ENCODE measurements around the gene SYT9. TPM values are rescaled to one million over a fixed set of nuclear protein-coding genes. Genes with fewer than 3 reads are reported as not detected.

Gene SYT9
- total and polyA plus RNA-seq, 9 of the 15 experiments (the other 6 are each of a cell fraction or from before 2014, with no cell fraction given): 0.01 TPM; not detected in 8

- DNase-seq (ENCODE audit: extremely low read depth in 1 of 4, low spot score in 3 of 4) (no peak), ATAC-seq (no peak), FAIRE-seq (no peak)
- H3K9me1 ChIP-seq (ENCODE audit: control insufficient read depth, insufficient read depth, low read length): no peaks in the 10 kb centered on the region
- H3K4me2 ChIP-seq (ENCODE audit: insufficient read depth, low read length): no peak overlapping the region
- in situ Hi-C loops (cut with MboI): no loop called here
- peaks cover 0 to 16% of the 10 kb centered on the region in 2 experiments; a peak in 2 of 5 replicates for H3K4me1 ChIP-seq (replicated peaks in 1 of 2; ENCODE audit: control insufficient read depth in 2 of 2, insufficient read depth in 2 of 2, low read length in 2 of 2)
- no TSS peak for BruUV-seq (replicated peaks)
- H3K79me2 ChIP-seq (ENCODE audit: control insufficient read depth, insufficient read depth, low read length): no peaks in the 10 kb centered on the region
- TF ChIP-seq TFE3 (CRISPR knock-in tag; IDR thresholded peaks at IDR 0.05) (no peak), ZNF354B (CRISPR knock-in tag; IDR thresholded peaks at IDR 0.05) (no peak), ZNF165 (CRISPR knock-in tag; IDR thresholded peaks at IDR 0.05; ENCODE audit: borderline replicate concordance) (no peak), ARID2 (IDR thresholded peaks at IDR 0.05) (no peak), CBFB (CRISPR knock-in tag; IDR thresholded peaks at IDR 0.05) (no peak), TEAD2 (tag; IDR thresholded peaks at IDR 0.05) (no peak), ATF3 (IDR thresholded peaks at IDR 0.05) (no peak), ATF3 (CRISPR knock-in tag; conservative IDR thresholded peaks at IDR 0.05) (no peak), BRD9 (IDR thresholded peaks at IDR 0.05; ENCODE audit: low read depth, partially characterized antibody) (no peak), RBFOX2 (IDR thresholded peaks at IDR 0.05; ENCODE audit: low read depth, low read length) (no peak), ZNF551 (CRISPR knock-in tag; IDR thresholded peaks at IDR 0.05) (no peak), MTF1 (CRISPR knock-in tag; IDR thresholded peaks at IDR 0.05; ENCODE audit: borderline replicate concordance) (no peak)
- 5% methylated on average over 32 of the region's 33 CpGs for WGBS (ENCODE audit: insufficient coverage, low coverage, missing lambda C conversion rate)
- peaks cover 11 to 25% of the 10 kb centered on the region in 2 experiments; a peak in 4 of 5 replicates for H3K27me3 ChIP-seq (ENCODE audit: control insufficient read depth in 2 of 2, insufficient read depth in 2 of 2, low read length in 2 of 2)
- H2AFZ ChIP-seq (ENCODE audit: low read depth, low read length): no peak overlapping the region
- intact Hi-C loops (cut with micrococcal nuclease): no loop called here
- H3K9me3 ChIP-seq (replicated peaks; ENCODE audit: control insufficient read depth, insufficient read depth, low read depth, low read length): no peaks in the 10 kb centered on the region
- POLR2A ChIA-PET: no interaction called here
- H4K20me1 ChIP-seq (replicated peaks; ENCODE audit: control insufficient read depth, insufficient read depth, low read length): no peaks in the 10 kb centered on the region
- no peak overlapping the region for H3K9ac ChIP-seq (ENCODE audit: insufficient read depth in 1 of 2, low read depth in 2 of 2, low read length in 2 of 2)
- no peaks in the 10 kb centered on the region for H3K36me3 ChIP-seq (ENCODE audit: control insufficient read depth, insufficient read depth, low read length)
- CTCF ChIA-PET (ENCODE audit: low intra/inter-chr PET ratio): interaction anchor here (0.6 kb wide), 2 partner anchors 32 to 40 kb away, joined by 3 read pairs; no protein-coding TSS in a partner anchor
- H3K27ac ChIP-seq (ENCODE audit: extremely low read depth, low read depth, low read length): no peak overlapping the region
- H3K4me3 ChIP-seq: no peak overlapping the region
Observed at GRCh38 chr11:7252683-7253213, 1.0 kb downstream of the SYT9 start.
